ENCODE measurements around the gene SUN1. TPM values are rescaled to one million over a fixed set of nuclear protein-coding genes. Genes with fewer than 3 reads are reported as not detected.

The SUN1 gene
- total and polyA plus RNA-seq, 7 donors, result 52.5 to 159 (median 132) TPM

- 46 to 64% (median 53%) methylated on average over 7 of the region's 7 CpGs for WGBS, 3 donors
- H3K4me1 ChIP-seq, result peaks cover 33% of the 10 kb centered on the region
- no peak for TF ChIP-seq CTCF (IDR thresholded peaks at IDR 0.05)
- intact Hi-C loops (cut with DNase I), result loop anchor here (2.0 to 10.0 kb wide), 2 partner anchors 88 to 550 kb away; no protein-coding TSS in a partner anchor
- no peak for ATAC-seq
- DNase-seq, result no peak
- H3K27ac ChIP-seq, result peak overlapping the region; percentile 81
- H3K4me3 ChIP-seq, result no peak overlapping the region
- no peaks in the 10 kb centered on the region for H3K27me3 ChIP-seq (ENCODE audit: insufficient read depth in 3 of 3, low read length in 2 of 3)
- peaks cover 2 to 51% of the 10 kb centered on the region in 2 donors for H3K36me3 ChIP-seq (ENCODE audit: insufficient read depth in 1 of 2, low read depth in 1 of 2)
- H3K9me3 ChIP-seq, result no peaks in the 10 kb centered on the region
Measured at GRCh38 chr7:875051-875450, 42.8 kb downstream of the SUN1 start.

- Histone ChIP-seq H3K4me3 (peak overlapping the region; percentile 57), H3K9me3 (no peaks in the 10 kb centered on the region), H3K27ac (peak overlapping the region; percentile 81), H3K36me3 (ENCODE audit: insufficient read depth in 1 of 2, low read depth in 1 of 2) (peaks cover 2 to 46% of the 10 kb centered on the region in 2 donors), H3K4me1 (peaks cover 35% of the 10 kb centered on the region), H3K27me3 (ENCODE audit: insufficient read depth in 3 of 3, low read length in 2 of 3) (no peaks in the 10 kb centered on the region)
- intact Hi-C loops (cut with DNase I), result loop anchor here (2.0 to 10.0 kb wide), 2 partner anchors 89 to 551 kb away; no protein-coding TSS in a partner anchor
- DNase-seq (peak in 1 of 2 donors; percentile 68), ATAC-seq (no peak)
- no peak for TF ChIP-seq CTCF (IDR thresholded peaks at IDR 0.05)
- 63 to 72% (median 66%) methylated on average over 26 to 27 of the region's 27 CpGs for WGBS, 3 donors
Measured at GRCh38 chr7:875476-876076, 43.3 kb downstream of the SUN1 start.

GRCh38 chr7:876077-876971 lies 44.0 kb downstream of the SUN1 start, which contains the start of gene GET4:
TSS of gene GET4 (plus strand) at chr7:876554. CDS start at chr7:876646, 92 bp downstream.
- Histone ChIP-seq H3K9me3 (no peaks in the 10 kb centered on the region), H3K36me3 (ENCODE audit: insufficient read depth in 1 of 2, low read depth in 1 of 2) (peaks cover 2 to 38% of the 10 kb centered on the region in 2 donors), H3K27ac (peak within 1 kb of the TSS; percentile 89), H3K27me3 (ENCODE audit: insufficient read depth in 3 of 3, low read length in 2 of 3) (no peaks in the 10 kb centered on the region), H3K4me1 (peaks cover 42% of the 10 kb centered on the region), H3K4me3 (peak within 1 kb of the TSS; percentile 80)
- DNase-seq, result peak; percentile 98 to 99
- intact Hi-C loops (cut with DNase I), result loop anchor here (10.0 kb wide), 1 partner anchor 552 kb away; no protein-coding TSS in a partner anchor
- peak; percentile 21 for TF ChIP-seq CTCF (IDR thresholded peaks at IDR 0.05)
- 0% methylated on average over 63 to 129 of the region's 129 CpGs for WGBS, 3 donors
- peak; percentile 70 to 77 (median 76) for ATAC-seq

- DNase-seq, result peak in 1 of 2 donors; percentile 81
- peak overlapping the region; percentile 80 for H3K4me3 ChIP-seq
- no peak for TF ChIP-seq CTCF (IDR thresholded peaks at IDR 0.05)
- H3K36me3 ChIP-seq (ENCODE audit: insufficient read depth in 1 of 2, low read depth in 1 of 2), result peaks cover 0 to 32% of the 10 kb centered on the region in 2 donors
- peaks cover 43% of the 10 kb centered on the region for H3K4me1 ChIP-seq
- peak overlapping the region; percentile 89 for H3K27ac ChIP-seq
- H3K9me3 ChIP-seq, result no peaks in the 10 kb centered on the region
- peak in 3 of 4 donors; percentile 5 to 12 (median 6) for ATAC-seq
- H3K27me3 ChIP-seq (ENCODE audit: insufficient read depth in 3 of 3, low read length in 2 of 3), result no peaks in the 10 kb centered on the region
- intact Hi-C loops (cut with DNase I), result loop anchor here (10.0 kb wide), 1 partner anchor 552 kb away; no protein-coding TSS in a partner anchor
- 0 to 1% (median 1%) methylated on average over 19 to 26 of the region's 26 CpGs for WGBS, 3 donors
Measured at GRCh38 chr7:876972-877311, 44.7 kb downstream of the SUN1 start.

Data from psoas muscle (tissue), 8 donors.